22Rv1 (cell line): ENCODE measurements around the gene FBXL7.

ENCODE experiments used
- ZFX ChIP-seq: fragments of 450-650 bp; IDR thresholded peaks from 2 replicates; pipeline ENCODE4 v1.6.1; 2017; ENCODE audit warnings: antibody characterized with exemption, borderline replicate concordance
- TF ChIP-seq, protein P1 (sequence below): fragments of 450-650 bp; IDR thresholded peaks from 2 replicates; pipeline ENCODE4 v1.5.1; 2017; ENCODE audit warnings: mild to moderate bottlenecking

- TF ChIP-seq, protein P1, sequence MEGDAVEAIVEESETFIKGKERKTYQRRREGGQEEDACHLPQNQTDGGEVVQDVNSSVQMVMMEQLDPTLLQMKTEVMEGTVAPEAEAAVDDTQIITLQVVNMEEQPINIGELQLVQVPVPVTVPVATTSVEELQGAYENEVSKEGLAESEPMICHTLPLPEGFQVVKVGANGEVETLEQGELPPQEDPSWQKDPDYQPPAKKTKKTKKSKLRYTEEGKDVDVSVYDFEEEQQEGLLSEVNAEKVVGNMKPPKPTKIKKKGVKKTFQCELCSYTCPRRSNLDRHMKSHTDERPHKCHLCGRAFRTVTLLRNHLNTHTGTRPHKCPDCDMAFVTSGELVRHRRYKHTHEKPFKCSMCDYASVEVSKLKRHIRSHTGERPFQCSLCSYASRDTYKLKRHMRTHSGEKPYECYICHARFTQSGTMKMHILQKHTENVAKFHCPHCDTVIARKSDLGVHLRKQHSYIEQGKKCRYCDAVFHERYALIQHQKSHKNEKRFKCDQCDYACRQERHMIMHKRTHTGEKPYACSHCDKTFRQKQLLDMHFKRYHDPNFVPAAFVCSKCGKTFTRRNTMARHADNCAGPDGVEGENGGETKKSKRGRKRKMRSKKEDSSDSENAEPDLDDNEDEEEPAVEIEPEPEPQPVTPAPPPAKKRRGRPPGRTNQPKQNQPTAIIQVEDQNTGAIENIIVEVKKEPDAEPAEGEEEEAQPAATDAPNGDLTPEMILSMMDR: no peak
- TF ChIP-seq ZFX: no peak
Observed at GRCh38 chr5:15529013-15529412, 29.0 kb downstream of the FBXL7 start.
